NCI-H187 (cell line): ENCODE data around the gene KIR2DL4.
"Not testable (repeated sequence)": the region's sequence is repeated elsewhere in the genome, so short reads cannot be mapped to it uniquely, and the experiment has no call there.

Experiments
- DNase-seq, 2 experiments: peaks; one replicate each; lab custom pipeline; 2025; lab: John Stamatoyannopoulos, UW

Gene KIR2DL4

GRCh38 chr19:54804571-54804970 lies 1.2 kb downstream of the KIR2DL4 start:
- no peak for DNase-seq

- DNase-seq = no peak
These were observed 2.5 kb downstream of the KIR2DL4 start for GRCh38 chr19:54805665-54806515.

- no peak for DNase-seq
These were observed 3.1 kb downstream of the KIR2DL4 start for GRCh38 chr19:54806516-54806838.

- DNase-seq = not testable (repeated sequence)
These were observed 11.2 kb downstream of the KIR2DL4 start for GRCh38 chr19:54814571-54814970.

GRCh38 chr19:54816251-54816650 lies 12.8 kb downstream of the KIR2DL4 start, which contains the start of gene KIR3DL1:
Gene KIR3DL1, plus strand, starts transcription at chr19:54816468.
- not testable (repeated sequence) for DNase-seq

GRCh38 chr19:54817670-54818536 lies 14.5 kb downstream of the KIR2DL4 start:
- no peak for DNase-seq

- DNase-seq = not testable (repeated sequence)
These were observed 21.0 kb downstream of the KIR2DL4 start for GRCh38 chr19:54824416-54824815.

GRCh38 chr19:54825326-54825725 lies 21.9 kb downstream of the KIR2DL4 start:
- DNase-seq = not testable (repeated sequence)

GRCh38 chr19:54828064-54828463 lies 24.7 kb downstream of the KIR2DL4 start:
- DNase-seq = not testable (repeated sequence)

GRCh38 chr19:54832496-54832895 lies 29.1 kb downstream of the KIR2DL4 start, which contains the start of gene KIR2DS4:
Gene KIR2DS4, plus strand, starts transcription at chr19:54832676.
- DNase-seq = not testable (repeated sequence)

GRCh38 chr19:54835126-54835525 lies 31.7 kb downstream of the KIR2DL4 start:
- not testable (repeated sequence) for DNase-seq

- not testable (repeated sequence) for DNase-seq
These were observed 34.1 kb downstream of the KIR2DL4 start for GRCh38 chr19:54837522-54837921.

- not testable (repeated sequence) for DNase-seq
These were observed 39.8 kb downstream of the KIR2DL4 start for GRCh38 chr19:54843171-54843570.

- DNase-seq = not testable (repeated sequence)
These were observed 46.7 kb downstream of the KIR2DL4 start, which contains the start of gene KIR3DL2 for GRCh38 chr19:54850061-54850640. Gene KIR3DL2, plus strand, starts transcription at chr19:54850443. Its CDS starts 33 bp downstream, at chr19:54850476.

- no peak for DNase-seq
These were observed 47.5 kb downstream of the KIR2DL4 start for GRCh38 chr19:54850930-54851329.

GRCh38 chr19:54851353-54851752 lies 47.9 kb downstream of the KIR2DL4 start:
- DNase-seq = no peak

GRCh38 chr19:54855241-54855640 lies 51.8 kb downstream of the KIR2DL4 start:
- DNase-seq = not testable (repeated sequence)

- DNase-seq = not testable (repeated sequence)
These were observed 55.1 kb downstream of the KIR2DL4 start for GRCh38 chr19:54858476-54858875.

GRCh38 chr19:54859421-54859820 lies 56.0 kb downstream of the KIR2DL4 start:
- not testable (repeated sequence) for DNase-seq

GRCh38 chr19:54863459-54863858 lies 60.0 kb downstream of the KIR2DL4 start:
- DNase-seq = not testable (repeated sequence)
